Limb (tissue), 2 donors: ENCODE measurements around the gene SPPL2A.
A peak's percentile ranks its signal among the peaks of the same experiment; 100 is the strongest.

Source experiments
- DNase-seq, 2 donors: peaks; one replicate each; pipeline ENCODE4 v3.0.0-alpha.2; 2016; ENCODE audit errors: extremely low spot score in 2 of 2

The SPPL2A gene

GRCh38 chr15:50687302-50687902 is 78.1 kb downstream of the SPPL2A start:
- no peak for DNase-seq

- peak; percentile 89 to 95 for DNase-seq
Observed at GRCh38 chr15:50686469-50687301, 78.8 kb downstream of the SPPL2A start, which contains the start of gene TRPM7. Gene TRPM7, minus strand, starts transcription at chr15:50686797. Its CDS starts 264 bp downstream, at chr15:50686533.

- DNase-seq: peak in 1 of 2 donors; percentile 10
Observed at GRCh38 chr15:50685976-50686468, 79.5 kb downstream of the SPPL2A start.

- no peak for DNase-seq
Observed at GRCh38 chr15:50685191-50685975, 80.1 kb downstream of the SPPL2A start.

- no peak for DNase-seq
Observed at GRCh38 chr15:50681467-50681866, 84.0 kb downstream of the SPPL2A start.

- DNase-seq: no peak
Observed at GRCh38 chr15:50676799-50677483, 88.6 kb downstream of the SPPL2A start.

GRCh38 chr15:50675535-50676144 is 89.9 kb downstream of the SPPL2A start:
- DNase-seq: peak in 1 of 2 donors; percentile 59

- DNase-seq: no peak
Observed at GRCh38 chr15:50670115-50670514, 95.4 kb downstream of the SPPL2A start.

GRCh38 chr15:50669611-50670010 is 95.9 kb downstream of the SPPL2A start:
- no peak for DNase-seq

GRCh38 chr15:50665938-50666337 is 99.6 kb downstream of the SPPL2A start:
- no peak for DNase-seq

GRCh38 chr15:50655555-50655954 is 110.0 kb downstream of the SPPL2A start:
- no peak for DNase-seq

GRCh38 chr15:50653156-50653743 is 112.3 kb downstream of the SPPL2A start:
- no peak for DNase-seq

GRCh38 chr15:50652671-50653070 is 112.8 kb downstream of the SPPL2A start:
- DNase-seq: no peak
